A549 (cell line): ENCODE data around the gene QSER1. TPM values are rescaled to one million over a fixed set of nuclear protein-coding genes. Genes with fewer than 3 reads are reported as not detected.
A peak's percentile ranks its signal among the peaks of the same experiment; 100 is the strongest.

Experiments used
- ATAC-seq, 2 experiments: fragments of 200-7000 bp in 1 of 2; fragments of >200 bp in 1 of 2; cut with Nextera tagmentation in 1 of 2; cut with Tn5 transposase in 1 of 2; 3 replicates each; pipeline versions ENCODE4 v1.8.0 to v1.9.1; 2018 to 2020; ENCODE audit warnings: mild to moderate bottlenecking in 1 of 2, moderate library complexity in 1 of 2
- CTCF ChIA-PET: fragments of 300-600 bp; sonication (Branson Sonifier 250); formaldehyde crosslinking; extraction: SDS; loops from one replicate; lab custom pipeline; 2021; ENCODE audit warnings: antibody characterized with exemption, inconsistent platforms; lab: Yijun Ruan, JAX
- POLR2A ChIA-PET: fragments of 350-600 bp; formaldehyde crosslinking; extraction: SDS; loops from one replicate; lab custom pipeline; 2021; ENCODE audit warnings: antibody characterized with exemption, inconsistent platforms; lab: Yijun Ruan, JAX
- DNase-seq, 2 experiments: peaks; one replicate each; pipeline versions ENCODE4 v3.0.0 to v3.0.0-alpha.2; 2011 to 2016; ENCODE audit warnings: low read depth in 1 of 2, low spot score in 1 of 2
- FAIRE-seq: peaks from 2 replicates; lab custom pipeline; 2011; peaks lifted over from hg19 to GRCh38; lab: Jason Lieb, UNC
- H3K27ac ChIP-seq, 2 experiments: fragments of >200 bp; sonication (Bioruptor Twin); formaldehyde crosslinking; 3 replicates each; pipeline ENCODE4 v1.5.1; 2016 to 2017
- H3K4me1 ChIP-seq: fragments of >200 bp; sonication (Bioruptor Twin); formaldehyde crosslinking; 3 replicates; pipeline ENCODE4 v1.6.1; 2016
- H3K4me2 ChIP-seq: fragments of >200 bp; sonication (Bioruptor Twin); formaldehyde crosslinking; 3 replicates; pipeline ENCODE4 v1.6.1; 2016
- H3K4me3 ChIP-seq: fragments of >200 bp; sonication (Bioruptor Twin); formaldehyde crosslinking; 3 replicates; pipeline ENCODE4 v1.5.1; 2016
- H3K9me3 ChIP-seq: fragments of >200 bp; sonication (Bioruptor Twin); formaldehyde crosslinking; 3 replicates; pipeline ENCODE4 v1.6.1; 2016
- BHLHE40 ChIP-seq: IDR thresholded peaks from 2 replicates; pipeline ENCODE4 v1.6.1; 2012; ENCODE audit warnings: low read depth, low read length, inconsistent platforms
- CBX8 ChIP-seq: fragments of 200-600 bp; sonication (generic); IDR thresholded peaks from 2 replicates; pipeline ENCODE4 v1.6.1; 2016
- CHD4 ChIP-seq: fragments of 200-600 bp; sonication (generic); IDR thresholded peaks from 2 replicates; pipeline ENCODE4 v1.6.1; 2016; ENCODE audit warnings: antibody characterized with exemption, mild to moderate bottlenecking, borderline replicate concordance
- EHMT2 ChIP-seq: fragments of 200-600 bp; sonication (generic); IDR thresholded peaks from 2 replicates; pipeline ENCODE4 v1.6.1; 2016; ENCODE audit warnings: antibody characterized with exemption, low read depth, mild to moderate bottlenecking, moderate library complexity
- FOSL2 ChIP-seq, 2 experiments: fragments of 450-650 bp in 1 of 2; fragments of >200 bp in 1 of 2; sonication (Bioruptor Twin) in 1 of 2; formaldehyde crosslinking; IDR thresholded peaks; 2 replicates each; pipeline versions ENCODE4 v1.5.0 to v1.6.1; 2016 to 2020; ENCODE audit warnings: mild to moderate bottlenecking in 1 of 2, moderate library complexity in 1 of 2
- GATA3 ChIP-seq: IDR thresholded peaks from 2 replicates; pipeline ENCODE4 v1.6.1; 2012; ENCODE audit warnings: borderline replicate concordance
- HEYL ChIP-seq: fragments of 250-450 bp; sonication (Bioruptor Pico); IDR thresholded peaks from 2 replicates; pipeline ENCODE4 v1.8.0; 2021; ENCODE audit warnings: mild to moderate bottlenecking, moderate library complexity
- HOXB13 ChIP-seq: fragments of 250-450 bp; sonication (Bioruptor Pico); IDR thresholded peaks from 2 replicates; pipeline ENCODE4 v1.5.0; 2020; ENCODE audit warnings: low read depth, mild to moderate bottlenecking, moderate library complexity
- KDM1A ChIP-seq: fragments of 200-600 bp; sonication (generic); IDR thresholded peaks from 2 replicates; pipeline ENCODE4 v1.6.1; 2016; ENCODE audit warnings: low read depth, mild to moderate bottlenecking
- KDM5A ChIP-seq: fragments of 200-600 bp; sonication (generic); IDR thresholded peaks from 2 replicates; pipeline ENCODE4 v1.6.1; 2016; ENCODE audit warnings: antibody characterized with exemption, mild to moderate bottlenecking
- MAFK ChIP-seq: fragments of 450-650 bp; IDR thresholded peaks from 2 replicates; pipeline ENCODE4 v1.6.1; 2014; ENCODE audit not compliant: partially characterized antibody
- MAZ ChIP-seq: fragments of 150-350 bp; IDR thresholded peaks from 2 replicates; pipeline ENCODE4 v1.6.1; 2014; ENCODE audit warnings: antibody characterized with exemption, low read depth, low read length, borderline replicate concordance
- PHF8 ChIP-seq: fragments of 200-600 bp; sonication (generic); IDR thresholded peaks from 2 replicates; pipeline ENCODE4 v1.6.1; 2016; ENCODE audit warnings: low read depth, mild to moderate bottlenecking, antibody characterized with exemption, moderate library complexity, borderline replicate concordance
- POLR2AphosphoS2 ChIP-seq: conservative IDR thresholded peaks from 2 replicates; pipeline ENCODE4 v1.6.1; 2012; ENCODE audit warnings: low read length, improper control_type of control experiment, inconsistent platforms
- RARB ChIP-seq: fragments of 250-450 bp; sonication (Bioruptor Pico); IDR thresholded peaks from 2 replicates; pipeline ENCODE4 v1.8.0; 2021; ENCODE audit warnings: mild to moderate bottlenecking, moderate library complexity
- SMC3 ChIP-seq: fragments of >200 bp; sonication (Bioruptor Twin); formaldehyde crosslinking; IDR thresholded peaks from 3 replicates; pipeline ENCODE4 v1.6.1; 2018; ENCODE audit warnings: inconsistent platforms
- ZC3H11A ChIP-seq: fragments of 450-650 bp; IDR thresholded peaks from 2 replicates; pipeline ENCODE4 v1.6.1; 2014; ENCODE audit warnings: antibody characterized with exemption, mild to moderate bottlenecking
- ZFP36 ChIP-seq: fragments of 450-650 bp; IDR thresholded peaks from 2 replicates; pipeline ENCODE4 v1.6.1; 2014; ENCODE audit warnings: borderline replicate concordance; ENCODE audit not compliant: partially characterized antibody
- ZNF302 ChIP-seq: fragments of 250-450 bp; sonication (Bioruptor Pico); IDR thresholded peaks from 2 replicates; pipeline ENCODE4 v1.9.0; 2021; ENCODE audit warnings: inconsistent platforms, mild to moderate bottlenecking, moderate library complexity
- WGBS: methylation state at CpG from one replicate; pipeline ENCODE4 v1.1.6; 2017; ENCODE audit errors: missing lambda C conversion rate; 5-methylcytosine and 5-hydroxymethylcytosine counted together
- polyA plus RNA-seq, 4 experiments: library from polyadenylated mRNA; depleted of rRNA in 3 of 4; stranded (reverse); fragments of >200 nt; fragmentation: RNase III in 1 of 4; extraction: RNeasy Plus Mini Kit Qiagen cat#74134 plus additional on column Dnase treatment in 1 of 4; gene quantifications; 2 replicates in 3 of 4; 3 replicates in 1 of 4; pipeline ENCODE4 v1.2.3, GENCODE V29; 2011 to 2017
- TF ChIP-seq, protein P1 (sequence below): fragments of 150-350 bp; IDR thresholded peaks from 2 replicates; pipeline ENCODE4 v1.6.1; 2014; ENCODE audit warnings: low read depth, mild to moderate bottlenecking, low read length
- TF ChIP-seq, protein P2 (sequence below): IDR thresholded peaks from 2 replicates; pipeline ENCODE4 v1.6.1; 2012; ENCODE audit warnings: low read depth, borderline replicate concordance
- TF ChIP-seq, protein P3 (sequence below): fragments of >200 bp; sonication (Bioruptor Twin); formaldehyde crosslinking; IDR thresholded peaks from 2 replicates; pipeline ENCODE4 v1.6.1; 2016

Gene QSER1
- polyA plus RNA-seq, 2 of the 4 experiments (the other 2 are of a cell fraction), result 13.2 to 27.2 TPM

DNA sequence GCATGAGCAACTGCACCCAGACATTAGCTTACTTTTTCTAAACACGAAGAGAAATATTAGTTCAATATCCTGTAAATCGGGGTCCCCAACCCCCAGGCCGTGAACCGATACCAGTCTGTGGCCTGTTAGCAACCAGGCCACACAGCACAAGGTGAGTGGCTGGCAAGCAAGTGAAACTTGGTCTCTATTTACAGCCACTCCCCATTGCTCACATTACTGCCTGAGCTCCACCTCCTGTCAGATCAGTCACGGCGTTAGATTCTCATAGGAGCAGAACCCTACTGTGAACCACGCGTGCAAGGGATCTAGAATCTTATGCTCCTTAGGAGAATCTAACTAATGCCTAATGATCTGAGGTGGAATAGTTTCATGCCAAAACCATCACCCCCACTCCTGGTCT lies 95.2 kb downstream of the QSER1 start:
- DNase-seq, result no peak
- WGBS, result 92% methylated on average over 8 of the region's 8 CpGs
- Histone ChIP-seq H3K4me2 (no peak overlapping the region), H3K9me3 (peaks cover 10% of the 10 kb centered on the region; the same call in 1 of the 3 replicates), H3K4me3 (no peak overlapping the region), H3K27ac (no peak overlapping the region), H3K4me1 (0 out of 3 replicates have a peak, but pooled peaks cover 6% of the 10 kb centered on the region)
- TF ChIP-seq ZFP36 (no peak), ZNF302 (no peak), CBX8 (no peak), POLR2AphosphoS2 (no peak), CHD4 (no peak), BHLHE40 (no peak), FOSL2 (IDR thresholded peaks at IDR 0.05) (no peak), FOSL2 (CRISPR knock-in tag; IDR thresholded peaks at IDR 0.05) (no peak), MAZ (no peak), HEYL (CRISPR knock-in tag) (no peak), SMC3 (no peak), KDM5A (no peak), PHF8 (no peak)
- TF ChIP-seq, protein P1, sequence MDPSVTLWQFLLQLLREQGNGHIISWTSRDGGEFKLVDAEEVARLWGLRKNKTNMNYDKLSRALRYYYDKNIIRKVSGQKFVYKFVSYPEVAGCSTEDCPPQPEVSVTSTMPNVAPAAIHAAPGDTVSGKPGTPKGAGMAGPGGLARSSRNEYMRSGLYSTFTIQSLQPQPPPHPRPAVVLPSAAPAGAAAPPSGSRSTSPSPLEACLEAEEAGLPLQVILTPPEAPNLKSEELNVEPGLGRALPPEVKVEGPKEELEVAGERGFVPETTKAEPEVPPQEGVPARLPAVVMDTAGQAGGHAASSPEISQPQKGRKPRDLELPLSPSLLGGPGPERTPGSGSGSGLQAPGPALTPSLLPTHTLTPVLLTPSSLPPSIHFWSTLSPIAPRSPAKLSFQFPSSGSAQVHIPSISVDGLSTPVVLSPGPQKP, result no peak
- no peak; a peak in 1 of 6 replicates for ATAC-seq
- no peak for FAIRE-seq
- CTCF ChIA-PET, result interaction anchor here (0.6 kb wide), 1 partner anchor 20 kb away, joined by 3 read pairs; no protein-coding TSS in a partner anchor
- POLR2A ChIA-PET, result no interaction called here

GRCh38 chr11:32990481-32990880 lies 97.9 kb downstream of the QSER1 start:
- TF ChIP-seq ZC3H11A, result peak; percentile 90
- TF ChIP-seq, protein P2, sequence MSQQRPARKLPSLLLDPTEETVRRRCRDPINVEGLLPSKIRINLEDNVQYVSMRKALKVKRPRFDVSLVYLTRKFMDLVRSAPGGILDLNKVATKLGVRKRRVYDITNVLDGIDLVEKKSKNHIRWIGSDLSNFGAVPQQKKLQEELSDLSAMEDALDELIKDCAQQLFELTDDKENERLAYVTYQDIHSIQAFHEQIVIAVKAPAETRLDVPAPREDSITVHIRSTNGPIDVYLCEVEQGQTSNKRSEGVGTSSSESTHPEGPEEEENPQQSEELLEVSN, result no peak
- DNase-seq (no peak), FAIRE-seq (no peak), ATAC-seq (no peak)
- Histone ChIP-seq H3K4me1 (no peaks in the 10 kb centered on the region), H3K27ac (no peak overlapping the region), H3K4me3 (no peak overlapping the region), H3K4me2 (no peak overlapping the region), H3K9me3 (peaks cover 11% of the 10 kb centered on the region; the same call in 1 of the 3 replicates)
- POLR2A ChIA-PET, result no interaction called here
- WGBS, result 32% methylated on average over 1 of the region's 1 CpG
- CTCF ChIA-PET, result interaction anchor here (1.2 kb wide), 1 partner anchor 75 kb away, joined by 4 read pairs; no protein-coding TSS in a partner anchor

DNA sequence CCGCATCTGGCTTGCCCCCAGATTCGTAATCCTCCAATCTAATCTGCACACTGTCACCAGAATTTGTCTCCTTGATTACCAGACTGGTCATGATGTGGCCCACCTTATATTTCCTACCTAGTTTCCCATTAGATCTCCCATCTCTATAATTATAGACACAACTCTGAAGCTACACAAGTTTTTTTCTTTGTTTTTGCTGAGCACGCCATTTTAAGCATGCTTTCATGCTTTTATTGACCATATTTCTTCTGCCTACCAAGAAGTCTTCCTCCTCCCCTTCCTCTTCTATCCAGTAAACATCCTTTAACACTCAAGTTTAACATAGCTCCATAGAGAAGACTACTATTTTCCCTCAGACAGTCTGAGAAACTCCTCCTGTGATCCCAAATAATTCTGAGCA lies 98.8 kb downstream of the QSER1 start:
- CTCF ChIA-PET, result interaction anchor here (1.0 to 1.2 kb wide), 2 partner anchors 9 to 74 kb away, joined by 3 to 4 read pairs; no protein-coding TSS in a partner anchor
- FAIRE-seq, result no peak
- peak; percentile 70 for TF ChIP-seq MAFK
- TF ChIP-seq, protein P3, sequence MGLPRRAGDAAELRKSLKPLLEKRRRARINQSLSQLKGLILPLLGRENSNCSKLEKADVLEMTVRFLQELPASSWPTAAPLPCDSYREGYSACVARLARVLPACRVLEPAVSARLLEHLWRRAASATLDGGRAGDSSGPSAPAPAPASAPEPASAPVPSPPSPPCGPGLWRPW, result no peak
- TF ChIP-seq, all 56 proteins: peak for 1
- H3K9me3 ChIP-seq, result peaks cover 14% of the 10 kb centered on the region; the same call in 1 of the 3 replicates
- WGBS, result 52% methylated on average over 3 of the region's 3 CpGs
- H3K27ac ChIP-seq, result no peak overlapping the region
- DNase-seq, result no peak
- no peak overlapping the region for H3K4me2 ChIP-seq
- no peak overlapping the region for H3K4me3 ChIP-seq
- no peak for ATAC-seq
- POLR2A ChIA-PET, result no interaction called here
- H3K4me1 ChIP-seq, result no peaks in the 10 kb centered on the region

DNA sequence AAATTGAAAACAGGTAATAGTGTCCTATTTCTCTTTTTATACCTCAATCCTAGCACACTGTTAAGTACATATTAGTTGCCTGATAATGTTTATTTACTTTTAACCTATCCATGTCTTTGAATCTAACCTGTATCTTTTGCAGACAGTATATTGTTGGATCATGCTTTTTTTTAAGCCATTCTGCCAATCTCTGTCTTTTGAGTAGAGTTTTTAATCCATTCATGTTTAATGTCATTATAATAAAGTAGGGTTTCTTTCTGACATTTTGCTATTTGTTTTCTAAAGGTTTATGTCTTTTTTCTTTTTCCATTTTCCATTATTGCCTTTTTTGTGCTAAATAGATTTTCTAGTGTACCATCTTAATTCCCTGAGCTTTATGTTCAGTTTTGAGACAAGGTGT lies 99.3 kb downstream of the QSER1 start:
- TF ChIP-seq HOXB13 (CRISPR knock-in tag) (no peak), POLR2AphosphoS2 (no peak), GATA3 (no peak), RARB (CRISPR knock-in tag) (no peak), MAZ (no peak), KDM1A (no peak), SMC3 (no peak), ZFP36 (no peak), EHMT2 (no peak)
- TF ChIP-seq, protein P1, result no peak
- no peak overlapping the region for H3K4me2 ChIP-seq
- POLR2A ChIA-PET, result no interaction called here
- DNase-seq, result no peak
- peaks cover 14% of the 10 kb centered on the region; the same call in 1 of the 3 replicates for H3K9me3 ChIP-seq
- no peak overlapping the region for H3K4me3 ChIP-seq
- no peak overlapping the region for H3K27ac ChIP-seq
- ATAC-seq, result no peak
- H3K4me1 ChIP-seq, result no peaks in the 10 kb centered on the region
- CTCF ChIA-PET, result interaction anchor here (0.8 to 1.2 kb wide), 3 partner anchors 9 to 74 kb away, joined by 3 to 5 read pairs (median 4); no protein-coding TSS in a partner anchor
- no peak for FAIRE-seq
